PC-9 (cell line): ENCODE data around the gene SORBS2.

Experiments used
- CTCF ChIP-seq: fragments of 200-600 bp; sonication (generic); conservative IDR thresholded peaks from 2 replicates; pipeline ENCODE4 v1.6.1; 2017; ENCODE audit warnings: mixed run types, antibody characterized with exemption, mild to moderate bottlenecking, moderate library complexity
- EZH2 ChIP-seq: fragments of 200-600 bp; sonication (generic); IDR thresholded peaks from 2 replicates; pipeline ENCODE4 v1.8.0; 2017; ENCODE audit warnings: antibody characterized with exemption, low read depth

- TF ChIP-seq CTCF (no peak), EZH2 (no peak)
Measured at GRCh38 chr4:185713272-185713671, 98.7 kb downstream of the SORBS2 start.
